Esophagus squamous epithelium (tissue), 5 donors: Measurements from ENCODE around the gene CLUH. TPM values are rescaled to one million over a fixed set of nuclear protein-coding genes. Genes with fewer than 3 reads are reported as not detected.

Experiments used
- DNase-seq: peaks from one replicate; lab custom pipeline; 2025; lab: John Stamatoyannopoulos, UW
- H3K27ac ChIP-seq, 4 donors: fragments of 200-600 bp; sonication (generic); one replicate each; pipeline ENCODE4 v1.5.1; 2016 to 2019; ENCODE audit warnings: mild to moderate bottlenecking in 1 of 4
- H3K27me3 ChIP-seq, 4 donors: fragments of 200-600 bp; sonication (generic); 1 replicate in 3 of 4; 2 replicates in 1 of 4; pipeline versions ENCODE4 v1.5.1 to v1.6.0; 2017 to 2021; ENCODE audit warnings: antibody characterized with exemption in 1 of 4
- H3K36me3 ChIP-seq, 3 donors: fragments of 200-600 bp; sonication (generic); one replicate each; pipeline ENCODE4 v1.5.1; 2016 to 2019
- H3K4me1 ChIP-seq, 3 donors: fragments of 200-600 bp; sonication (generic); one replicate each; pipeline ENCODE4 v1.5.1; 2017 to 2019
- H3K4me3 ChIP-seq, 4 donors: fragments of 200-600 bp; sonication (generic); 1 replicate in 3 of 4; 2 replicates in 1 of 4; pipeline ENCODE4 v1.5.1; 2016 to 2019; ENCODE audit warnings: mild to moderate bottlenecking in 2 of 4, moderate library complexity in 1 of 4
- H3K9me3 ChIP-seq, 3 donors: fragments of 200-600 bp; sonication (generic); one replicate each; pipeline ENCODE4 v1.5.1; 2016 to 2019
- CTCF ChIP-seq, 6 experiments: fragments of 450-650 bp in 4 of 6; fragments of 200-600 bp in 2 of 6; sonication (generic) in 2 of 6; IDR thresholded peaks; one replicate each; pipeline ENCODE4 v1.5.1; 2016 to 2019; ENCODE audit warnings: antibody characterized with exemption in 6 of 6, mild to moderate bottlenecking in 4 of 6, moderate library complexity in 4 of 6
- POLR2A ChIP-seq, 4 donors: fragments of 450-650 bp; IDR thresholded peaks; one replicate each; pipeline ENCODE4 v1.6.1; 2017; ENCODE audit warnings: antibody characterized with exemption in 4 of 4, mild to moderate bottlenecking in 4 of 4, moderate library complexity in 3 of 4
- WGBS, 2 donors: methylation state at CpG; one replicate each; pipeline ENCODE4 v1.1.5; 2018; 5-methylcytosine and 5-hydroxymethylcytosine counted together
- intact Hi-C: fragments of 100-400 bp; cut with DNase I; formaldehyde crosslinking; loops from one replicate; pipeline ENCODE4 v1.15.0; 2022
- total RNA-seq, 4 donors: library from RNA; depleted of rRNA; stranded (reverse); fragments of >200 nt; gene quantifications; one replicate each; pipeline ENCODE4 v1.1.0, GENCODE V29; 2016
- donor health status: DM: yes; HTN: yes; CAD: no.

CLUH gene
- total RNA-seq, 4 donors from 2014 or later = 89.2 to 164 (median 136) TPM

- WGBS, 2 donors = 19 to 33% methylated on average over 1 to 8 of the region's 10 CpGs
- no peak for DNase-seq
- H3K9me3 ChIP-seq = no peaks in the 10 kb centered on the region
- TF ChIP-seq POLR2A (IDR thresholded peaks at IDR 0.05) = peak in 1 of 4 donors; percentile 36
- TF ChIP-seq CTCF (IDR thresholded peaks at IDR 0.05) = no peak
- intact Hi-C loops = no loop called here
- peaks cover 48 to 90% (median 57%) of the 10 kb centered on the region in 3 donors for H3K4me1 ChIP-seq
- H3K4me3 ChIP-seq = peak overlapping the region; percentile 84 to 99 (median 94)
- peak overlapping the region; percentile 91 to 96 (median 92) for H3K27ac ChIP-seq
- no peaks in the 10 kb centered on the region for H3K27me3 ChIP-seq
- peaks cover 0 to 21% (median 0%) of the 10 kb centered on the region in 3 donors for H3K36me3 ChIP-seq
Observed at GRCh38 chr17:2709183-2709661, 2.3 kb downstream of the CLUH start.

- no peak for DNase-seq
- intact Hi-C loops = no loop called here
- H3K9me3 ChIP-seq = no peaks in the 10 kb centered on the region
- TF ChIP-seq POLR2A (IDR thresholded peaks at IDR 0.05) = no peak
- H3K4me3 ChIP-seq = peak overlapping the region; percentile 84 to 99 (median 94)
- peaks cover 0 to 27% (median 0%) of the 10 kb centered on the region in 3 donors for H3K36me3 ChIP-seq
- WGBS, 2 donors = 42 to 47% methylated on average over 6 to 11 of the region's 21 CpGs
- peaks cover 48 to 85% (median 57%) of the 10 kb centered on the region in 3 donors for H3K4me1 ChIP-seq
- H3K27ac ChIP-seq = peak overlapping the region; percentile 91 to 96 (median 92)
- H3K27me3 ChIP-seq = no peaks in the 10 kb centered on the region
Observed at GRCh38 chr17:2708585-2709182, 2.9 kb downstream of the CLUH start.

GRCh38 chr17:2707721-2708584 is 3.6 kb downstream of the CLUH start:
- Histone ChIP-seq H3K4me1 (peaks cover 44 to 77% (median 53%) of the 10 kb centered on the region in 3 donors), H3K27me3 (no peaks in the 10 kb centered on the region), H3K4me3 (peak overlapping the region in 3 of 4 donors; percentile 91 to 99 (median 96)), H3K9me3 (no peaks in the 10 kb centered on the region), H3K27ac (peak overlapping the region; percentile 11 to 96 (median 92)), H3K36me3 (peaks cover 6 to 34% (median 6%) of the 10 kb centered on the region in 3 donors)
- DNase-seq = no peak
- WGBS, 2 donors = 17 to 45% methylated on average over 2 to 5 of the region's 13 CpGs
- intact Hi-C loops = no loop called here
- TF ChIP-seq POLR2A (IDR thresholded peaks at IDR 0.05) = no peak
- TF ChIP-seq CTCF (IDR thresholded peaks at IDR 0.05) = peak in 2 of 6 experiments; percentile 31 to 45

GRCh38 chr17:2706911-2707510 is 4.6 kb downstream of the CLUH start:
- Histone ChIP-seq H3K9me3 (no peaks in the 10 kb centered on the region), H3K4me3 (no peak overlapping the region), H3K27ac (peak overlapping the region; percentile 11 to 96 (median 92)), H3K4me1 (peaks cover 38 to 68% (median 44%) of the 10 kb centered on the region in 3 donors), H3K27me3 (no peaks in the 10 kb centered on the region), H3K36me3 (peaks cover 12 to 43% (median 16%) of the 10 kb centered on the region in 3 donors)
- DNase-seq = no peak
- TF ChIP-seq CTCF (IDR thresholded peaks at IDR 0.05) = no peak
- no peak for TF ChIP-seq POLR2A (IDR thresholded peaks at IDR 0.05)
- intact Hi-C loops = no loop called here
- WGBS, 2 donors = 41 to 82% methylated on average over 2 to 8 of the region's 21 CpGs
